Left ventricle myocardium inferior (tissue), 1 donor: ENCODE measurements around the gene LCE5A. TPM values are rescaled to one million over a fixed set of nuclear protein-coding genes. Genes with fewer than 3 reads are reported as not detected.
"Not testable (repeated sequence)": the region's sequence is repeated elsewhere in the genome, so short reads cannot be mapped to it uniquely, and the experiment has no call there.

ENCODE experiments used
- DNase-seq: peaks from one replicate; pipeline ENCODE4 v3.0.0-alpha.2; 2020
- H3K27ac ChIP-seq: fragments of 200-600 bp; replicated peaks from 2 replicates; pipeline ENCODE4 v1.8.0; 2021
- H3K27me3 ChIP-seq: fragments of 200-600 bp; 2 replicates; pipeline ENCODE4 v1.8.0; 2021; ENCODE audit warnings: low read depth
- H3K36me3 ChIP-seq: fragments of 200-600 bp; 2 replicates; pipeline ENCODE4 v1.8.0; 2021
- H3K4me1 ChIP-seq: fragments of 200-600 bp; 2 replicates; pipeline ENCODE4 v1.8.0; 2021
- H3K4me3 ChIP-seq: fragments of 200-600 bp; 2 replicates; pipeline ENCODE4 v1.8.0; 2021; ENCODE audit warnings: mild to moderate bottlenecking, moderate library complexity
- H3K9me3 ChIP-seq: fragments of 200-600 bp; replicated peaks from 2 replicates; pipeline ENCODE4 v1.8.0; 2021
- CTCF ChIP-seq: fragments of 200-600 bp; IDR thresholded peaks from 2 replicates; pipeline ENCODE4 v1.8.0; 2021; ENCODE audit warnings: antibody characterized with exemption, mild to moderate bottlenecking, borderline replicate concordance
- intact Hi-C: fragments of 100-400 bp; cut with micrococcal nuclease; formaldehyde crosslinking; loops from one replicate; pipeline ENCODE4 v1.11.0; 2022
- total RNA-seq: library from RNA; stranded (reverse); fragmentation: NEBNext Ultra II Directional; extraction: Animal tissue kit (Norgen Biotek cat#: 25700); gene quantifications from one replicate; pipeline ENCODE4 v1.2.1, GENCODE V29; 2021
- donor health status: DM: no; HTN: yes; CAD: no; lungs with severe emphysema.

LCE5A gene
- total RNA-seq, 1 donor from 2014 or later, result not detected

- peaks cover 31% of the 10 kb centered on the region for H3K9me3 ChIP-seq
- no peaks in the 10 kb centered on the region for H3K36me3 ChIP-seq
- H3K4me3 ChIP-seq, result no peak overlapping the region
- intact Hi-C loops, result no loop called here
- peak; percentile 30 for DNase-seq
- TF ChIP-seq CTCF, result peak; percentile 53
- no peak overlapping the region for H3K27ac ChIP-seq
- peaks cover 1% of the 10 kb centered on the region for H3K27me3 ChIP-seq
- no peaks in the 10 kb centered on the region for H3K4me1 ChIP-seq
These were observed 30.6 kb upstream of the LCE5A start for GRCh38 chr1:152479792-152480595.

- Histone ChIP-seq H3K27ac (no peak overlapping the region), H3K9me3 (peaks cover 12% of the 10 kb centered on the region), H3K4me1 (no peaks in the 10 kb centered on the region), H3K27me3 (peaks cover 17% of the 10 kb centered on the region), H3K4me3 (no peak overlapping the region), H3K36me3 (no peaks in the 10 kb centered on the region)
- DNase-seq, result no peak
- no peak for TF ChIP-seq CTCF
- intact Hi-C loops, result no loop called here
These were observed 28.5 kb upstream of the LCE5A start for GRCh38 chr1:152481869-152482664.

GRCh38 chr1:152486400-152487006 lies 24.1 kb upstream of the LCE5A start:
- H3K36me3 ChIP-seq, result no peaks in the 10 kb centered on the region
- peaks cover 17% of the 10 kb centered on the region for H3K27me3 ChIP-seq
- DNase-seq, result no peak
- no peak overlapping the region for H3K4me3 ChIP-seq
- intact Hi-C loops, result loop anchor here (2.0 kb wide), 1 partner anchor 20 kb away; no protein-coding TSS in a partner anchor
- no peaks in the 10 kb centered on the region for H3K4me1 ChIP-seq
- no peak overlapping the region for H3K27ac ChIP-seq
- TF ChIP-seq CTCF, result peak; percentile 24
- H3K9me3 ChIP-seq, result peaks cover 11% of the 10 kb centered on the region

- H3K4me3 ChIP-seq, result no peak overlapping the region
- intact Hi-C loops, result loop anchor here (2.0 kb wide), 1 partner anchor 21 kb away; no protein-coding TSS in a partner anchor
- TF ChIP-seq CTCF, result no peak
- peaks cover 23% of the 10 kb centered on the region for H3K27me3 ChIP-seq
- H3K4me1 ChIP-seq, result no peaks in the 10 kb centered on the region
- DNase-seq, result no peak
- peaks cover 11% of the 10 kb centered on the region for H3K9me3 ChIP-seq
- H3K27ac ChIP-seq, result no peak overlapping the region
- no peaks in the 10 kb centered on the region for H3K36me3 ChIP-seq
These were observed 22.7 kb upstream of the LCE5A start for GRCh38 chr1:152487871-152488270.

- H3K27ac ChIP-seq, H3K4me3 ChIP-seq, H3K36me3 ChIP-seq, intact Hi-C loops, DNase-seq, H3K4me1 ChIP-seq: not testable (repeated sequence)
- peaks cover 11% of the 10 kb centered on the region for H3K9me3 ChIP-seq
- H3K27me3 ChIP-seq, result peaks cover 27% of the 10 kb centered on the region
These were observed 19.1 kb upstream of the LCE5A start for GRCh38 chr1:152491537-152491936.
